GM12878 (cell line): ENCODE measurements around the gene RREB1. TPM values are rescaled to one million over a fixed set of nuclear protein-coding genes. Genes with fewer than 3 reads are reported as not detected.
"Not testable (repeated sequence)": the region's sequence is repeated elsewhere in the genome, so short reads cannot be mapped to it uniquely, and the experiment has no call there.

Experiments used
- ATAC-seq: fragments of 200-7000 bp; cut with Tn5 transposase; 3 replicates; pipeline ENCODE4 v1.9.1; 2020; ENCODE audit warnings: mild to moderate bottlenecking, moderate library complexity
- BruUV-seq: library from RNA; stranded (reverse); fragments of 400-500 nt; replicated peaks from 2 replicates; lab custom pipeline; 2021; lab: Mats Ljungman, UMichigan
- CTCF ChIA-PET: fragments of 300-600 bp; sonication (Branson Sonifier 250); formaldehyde crosslinking; extraction: SDS; loops from one replicate; lab custom pipeline; 2021; ENCODE audit warnings: inconsistent platforms; lab: Yijun Ruan, JAX
- POLR2A ChIA-PET: fragments of 350-600 bp; formaldehyde crosslinking; extraction: SDS; loops from one replicate; lab custom pipeline; 2021; ENCODE audit warnings: inconsistent platforms; lab: Charles Lee
- RAD21 ChIA-PET: fragments of 300-600 bp; sonication (Branson Sonifier 250); formaldehyde crosslinking; loops from one replicate; lab custom pipeline; 2023; ENCODE audit warnings: antibody characterized with exemption; ENCODE audit not compliant: unreplicated experiment; lab: Charles Lee
- SMC1A ChIA-PET: fragments of 300-600 bp; sonication (Branson Sonifier 250); formaldehyde crosslinking; loops from one replicate; lab custom pipeline; 2023; ENCODE audit not compliant: unreplicated experiment, uncharacterized antibody; lab: Charles Lee
- DNase-seq: peaks from one replicate; pipeline ENCODE4 v3.0.0-alpha.2; 2011; ENCODE audit warnings: low read depth, low spot score
- FAIRE-seq: peaks from 3 replicates; lab custom pipeline; 2011; peaks lifted over from hg19 to GRCh38; lab: Jason Lieb, UNC
- H2AFZ ChIP-seq: 2 replicates; pipeline ENCODE4 v1.6.0; 2011; ENCODE audit warnings: low read depth, low read length, control low read depth; ENCODE audit not compliant: control insufficient read depth
- H3K27ac ChIP-seq: 2 replicates; pipeline ENCODE4 v1.5.1; 2011; ENCODE audit warnings: control low read depth; ENCODE audit not compliant: control insufficient read depth, insufficient read depth
- H3K27me3 ChIP-seq, 2 experiments: replicated peaks in 1 of 2; 2 replicates each; pipeline versions ENCODE4 v1.6.0 to v1.6.1; 2011; ENCODE audit warnings: low read length in 1 of 2; ENCODE audit not compliant: control insufficient read depth in 2 of 2, insufficient read depth in 2 of 2
- H3K36me3 ChIP-seq, 2 experiments: 2 replicates each; pipeline ENCODE4 v1.5.1; 2011; ENCODE audit warnings: low read length in 1 of 2; ENCODE audit not compliant: control insufficient read depth in 2 of 2, insufficient read depth in 2 of 2
- H3K4me1 ChIP-seq: 2 replicates; pipeline ENCODE4 v1.6.1; 2011; ENCODE audit warnings: mild to moderate bottlenecking, low read length, moderate library complexity, mixed read lengths; ENCODE audit not compliant: control insufficient read depth, insufficient read depth
- H3K4me2 ChIP-seq: 2 replicates; pipeline ENCODE4 v1.6.0; 2011; ENCODE audit warnings: control low read depth; ENCODE audit not compliant: control insufficient read depth, insufficient read depth
- H3K4me3 ChIP-seq: fragments of 200-600 bp; sonication (generic); 2 replicates; pipeline ENCODE4 v1.5.1; 2016
- H3K79me2 ChIP-seq: 2 replicates; pipeline ENCODE4 v1.6.0; 2011; ENCODE audit warnings: low read length; ENCODE audit not compliant: control insufficient read depth, insufficient read depth
- H3K9ac ChIP-seq: 2 replicates; pipeline ENCODE4 v1.8.0; 2011; ENCODE audit warnings: low read length, control low read depth, mixed read lengths; ENCODE audit not compliant: control insufficient read depth, insufficient read depth
- H3K9me3 ChIP-seq: replicated peaks from 3 replicates; pipeline ENCODE4 v1.5.1; 2011; ENCODE audit warnings: mild to moderate bottlenecking, low read length; ENCODE audit not compliant: control insufficient read depth, insufficient read depth
- H4K20me1 ChIP-seq: 2 replicates; pipeline ENCODE4 v1.6.0; 2011; ENCODE audit not compliant: control insufficient read depth, insufficient read depth
- CBX5 ChIP-seq: sonication (generic); IDR thresholded peaks from 2 replicates; pipeline ENCODE4 v1.6.1; 2016; ENCODE audit warnings: low read depth, moderate library complexity, mild to moderate bottlenecking, inconsistent platforms
- IKZF1 ChIP-seq: fragments of 450-650 bp; conservative IDR thresholded peaks from 2 replicates; pipeline ENCODE4 v1.6.1; 2017; ENCODE audit warnings: antibody characterized with exemption, mild to moderate bottlenecking
- JUND ChIP-seq: IDR thresholded peaks from 2 replicates; pipeline ENCODE4 v1.6.1; 2012; ENCODE audit warnings: low read depth, mild to moderate bottlenecking, low read length, improper control_type of control experiment, moderate library complexity
- RELA ChIP-seq: fragments of 450-650 bp; IDR thresholded peaks from 2 replicates; pipeline ENCODE4 v1.8.0; 2014; ENCODE audit warnings: borderline replicate concordance; ENCODE audit not compliant: partially characterized antibody
- SREBF1 ChIP-seq: IDR thresholded peaks from 2 replicates; pipeline ENCODE4 v1.6.1; 2012; ENCODE audit warnings: mild to moderate bottlenecking, low read length
- TBL1XR1 ChIP-seq: IDR thresholded peaks from 2 replicates; pipeline ENCODE4 v1.6.1; 2012; ENCODE audit warnings: low read depth, low read length, improper control_type of control experiment
- WGBS: methylation state at CpG from one replicate; pipeline ENCODE4 v1.1.6; 2016; ENCODE audit warnings: low lambda C conversion rate; ENCODE audit not compliant: insufficient replicate concordance, insufficient coverage; ENCODE audit errors: missing lambda C conversion rate; 5-methylcytosine and 5-hydroxymethylcytosine counted together
- in situ Hi-C: fragments of 300-500 bp; cut with MboI; formaldehyde crosslinking; loops from 9 replicates; pipeline ENCODE4 v1.14.3; 2018; ENCODE audit warnings: mixed read lengths
- intact Hi-C: fragments of 100-400 bp; cut with micrococcal nuclease; formaldehyde crosslinking; loops from one replicate; pipeline ENCODE4 v1.14.2; 2022; ENCODE audit not compliant: unreplicated experiment
- polyA plus RNA-seq, 11 experiments: library from polyadenylated mRNA; depleted of rRNA in 4 of 11; unstranded in 6 of 11; stranded (reverse) in 5 of 11; fragments of >200 nt; fragmentation: Nextera tagmentation in 4 of 11; fragmentation: Illumina TruSeq in 1 of 11; extraction: Ambion mirVana in 4 of 11; extraction: Trizol in 1 of 11; gene quantifications; 1 replicate in 1 of 11; 2 replicates in 10 of 11; pipeline versions ENCODE4 v1.2.1 to v1.2.3, GENCODE V29; 2011 to 2016; ENCODE audit warnings: inconsistent platforms in 2 of 11, missing spikeins in 2 of 11, low read depth in 1 of 11
- total RNA-seq, 4 experiments: library from RNA; depleted of rRNA in 3 of 4; stranded (reverse); fragments of >200 nt in 3 of 4; fragmentation: Illumina TruSeq in 1 of 4; extraction: Trizol in 1 of 4; gene quantifications; 2 replicates each; pipeline versions ENCODE4 v1.2.1 to v1.2.3, GENCODE V29; 2013 to 2021
- TF ChIP-seq, protein P1 (sequence below): fragments of 450-650 bp; IDR thresholded peaks from 2 replicates; pipeline ENCODE4 v1.6.1; 2018; ENCODE audit warnings: mild to moderate bottlenecking, low read depth, moderate library complexity; ENCODE audit not compliant: partially characterized antibody
- TF ChIP-seq, protein P2 (sequence below): fragments of 450-650 bp; IDR thresholded peaks from 2 replicates; pipeline ENCODE4 v1.6.1; 2017; ENCODE audit warnings: low read depth, mild to moderate bottlenecking, moderate library complexity
- TF ChIP-seq, protein P3 (sequence below): fragments of 450-650 bp; formaldehyde crosslinking; IDR thresholded peaks from 2 replicates; pipeline ENCODE4 v1.4.0; 2020; ENCODE audit warnings: mild to moderate bottlenecking, moderate library complexity

The RREB1 gene
- total and polyA plus RNA-seq, 10 of the 15 experiments (the other 5 are each of a cell fraction or from before 2014, with no cell fraction given) = 1.9 to 30.3 (median 8.6) TPM

DNA sequence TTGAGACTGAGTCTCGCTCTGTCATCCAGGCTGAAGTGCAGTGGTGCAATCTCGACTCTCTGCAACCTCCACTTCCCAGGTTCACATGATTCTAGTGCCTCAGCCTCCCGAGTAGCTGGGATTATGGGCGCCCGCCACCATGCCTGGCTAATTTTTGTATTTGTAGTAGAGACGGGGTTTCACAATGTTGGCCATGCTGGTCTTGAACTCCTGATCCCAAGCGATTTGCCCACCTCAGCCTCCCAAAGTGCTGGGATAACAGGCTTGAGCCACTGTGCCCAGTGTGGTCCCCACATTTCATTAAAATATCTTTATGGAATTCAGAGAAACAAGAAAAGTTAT is 157.6 kb downstream of the RREB1 start:
- intact Hi-C loops, H3K4me1 ChIP-seq, BruUV-seq, FAIRE-seq, H3K27ac ChIP-seq, RAD21 ChIA-PET, H3K9ac ChIP-seq, ATAC-seq, H4K20me1 ChIP-seq, DNase-seq, H2AFZ ChIP-seq, H3K9me3 ChIP-seq, H3K4me2 ChIP-seq, H3K27me3 ChIP-seq, SMC1A ChIA-PET, H3K4me3 ChIP-seq, in situ Hi-C loops, POLR2A ChIA-PET, H3K79me2 ChIP-seq, H3K36me3 ChIP-seq: not testable (repeated sequence)
- WGBS = 53% methylated on average over 7 of the region's 7 CpGs
- CTCF ChIA-PET = interaction anchor here (1.5 to 1.8 kb wide), 3 partner anchors 10 to 541 kb away, joined by 3 to 11 read pairs (median 5); no protein-coding TSS in a partner anchor

DNA sequence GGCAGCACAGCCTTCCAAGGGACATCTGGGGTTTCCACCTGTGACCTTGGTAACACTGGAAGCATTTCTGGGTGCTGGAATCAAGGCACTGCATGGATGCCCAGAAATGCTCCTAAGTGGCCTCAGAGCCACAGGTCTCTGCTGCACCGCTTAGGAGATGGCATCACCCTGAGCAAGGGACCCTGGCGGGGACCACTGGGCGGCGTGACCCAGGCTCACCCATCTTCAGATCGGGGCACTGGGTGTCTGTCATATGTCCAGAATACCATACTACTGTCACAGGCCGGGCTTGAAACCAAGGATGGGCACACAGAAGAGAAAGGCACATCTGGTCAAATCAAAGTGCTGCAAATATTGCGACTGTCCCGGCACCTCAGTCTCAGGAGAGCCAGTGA is 159.3 kb downstream of the RREB1 start:
- Histone ChIP-seq H3K4me3 (no peak overlapping the region), H3K36me3 (no peaks in the 10 kb centered on the region), H3K9ac (no peak overlapping the region), H3K4me1 (no peaks in the 10 kb centered on the region), H2AFZ (no peak overlapping the region), H3K27me3 (no peaks in the 10 kb centered on the region), H3K4me2 (no peak overlapping the region), H3K79me2 (no peaks in the 10 kb centered on the region), H4K20me1 (no peaks in the 10 kb centered on the region), H3K27ac (no peak overlapping the region), H3K9me3 (no peaks in the 10 kb centered on the region; the same call in 1 of the 3 replicates)
- intact Hi-C loops (no loop called here), in situ Hi-C loops (no loop called here)
- DNase-seq (no peak), ATAC-seq (no peak), FAIRE-seq (no peak)
- WGBS = 73% methylated on average over 8 of the region's 8 CpGs
- TF ChIP-seq SREBF1 (no peak), IKZF1 (no peak), TBL1XR1 (no peak), RELA (no peak), JUND (no peak), CBX5 (no peak)
- TF ChIP-seq, protein P1, sequence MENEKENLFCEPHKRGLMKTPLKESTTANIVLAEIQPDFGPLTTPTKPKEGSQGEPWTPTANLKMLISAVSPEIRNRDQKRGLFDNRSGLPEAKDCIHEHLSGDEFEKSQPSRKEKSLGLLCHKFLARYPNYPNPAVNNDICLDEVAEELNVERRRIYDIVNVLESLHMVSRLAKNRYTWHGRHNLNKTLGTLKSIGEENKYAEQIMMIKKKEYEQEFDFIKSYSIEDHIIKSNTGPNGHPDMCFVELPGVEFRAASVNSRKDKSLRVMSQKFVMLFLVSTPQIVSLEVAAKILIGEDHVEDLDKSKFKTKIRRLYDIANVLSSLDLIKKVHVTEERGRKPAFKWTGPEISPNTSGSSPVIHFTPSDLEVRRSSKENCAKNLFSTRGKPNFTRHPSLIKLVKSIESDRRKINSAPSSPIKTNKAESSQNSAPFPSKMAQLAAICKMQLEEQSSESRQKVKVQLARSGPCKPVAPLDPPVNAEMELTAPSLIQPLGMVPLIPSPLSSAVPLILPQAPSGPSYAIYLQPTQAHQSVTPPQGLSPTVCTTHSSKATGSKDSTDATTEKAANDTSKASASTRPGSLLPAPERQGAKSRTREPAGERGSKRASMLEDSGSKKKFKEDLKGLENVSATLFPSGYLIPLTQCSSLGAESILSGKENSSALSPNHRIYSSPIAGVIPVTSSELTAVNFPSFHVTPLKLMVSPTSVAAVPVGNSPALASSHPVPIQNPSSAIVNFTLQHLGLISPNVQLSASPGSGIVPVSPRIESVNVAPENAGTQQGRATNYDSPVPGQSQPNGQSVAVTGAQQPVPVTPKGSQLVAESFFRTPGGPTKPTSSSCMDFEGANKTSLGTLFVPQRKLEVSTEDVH = no peak
- TF ChIP-seq, protein P2, sequence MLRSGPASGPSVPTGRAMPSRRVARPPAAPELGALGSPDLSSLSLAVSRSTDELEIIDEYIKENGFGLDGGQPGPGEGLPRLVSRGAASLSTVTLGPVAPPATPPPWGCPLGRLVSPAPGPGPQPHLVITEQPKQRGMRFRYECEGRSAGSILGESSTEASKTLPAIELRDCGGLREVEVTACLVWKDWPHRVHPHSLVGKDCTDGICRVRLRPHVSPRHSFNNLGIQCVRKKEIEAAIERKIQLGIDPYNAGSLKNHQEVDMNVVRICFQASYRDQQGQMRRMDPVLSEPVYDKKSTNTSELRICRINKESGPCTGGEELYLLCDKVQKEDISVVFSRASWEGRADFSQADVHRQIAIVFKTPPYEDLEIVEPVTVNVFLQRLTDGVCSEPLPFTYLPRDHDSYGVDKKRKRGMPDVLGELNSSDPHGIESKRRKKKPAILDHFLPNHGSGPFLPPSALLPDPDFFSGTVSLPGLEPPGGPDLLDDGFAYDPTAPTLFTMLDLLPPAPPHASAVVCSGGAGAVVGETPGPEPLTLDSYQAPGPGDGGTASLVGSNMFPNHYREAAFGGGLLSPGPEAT = no peak
- TF ChIP-seq, protein P3, sequence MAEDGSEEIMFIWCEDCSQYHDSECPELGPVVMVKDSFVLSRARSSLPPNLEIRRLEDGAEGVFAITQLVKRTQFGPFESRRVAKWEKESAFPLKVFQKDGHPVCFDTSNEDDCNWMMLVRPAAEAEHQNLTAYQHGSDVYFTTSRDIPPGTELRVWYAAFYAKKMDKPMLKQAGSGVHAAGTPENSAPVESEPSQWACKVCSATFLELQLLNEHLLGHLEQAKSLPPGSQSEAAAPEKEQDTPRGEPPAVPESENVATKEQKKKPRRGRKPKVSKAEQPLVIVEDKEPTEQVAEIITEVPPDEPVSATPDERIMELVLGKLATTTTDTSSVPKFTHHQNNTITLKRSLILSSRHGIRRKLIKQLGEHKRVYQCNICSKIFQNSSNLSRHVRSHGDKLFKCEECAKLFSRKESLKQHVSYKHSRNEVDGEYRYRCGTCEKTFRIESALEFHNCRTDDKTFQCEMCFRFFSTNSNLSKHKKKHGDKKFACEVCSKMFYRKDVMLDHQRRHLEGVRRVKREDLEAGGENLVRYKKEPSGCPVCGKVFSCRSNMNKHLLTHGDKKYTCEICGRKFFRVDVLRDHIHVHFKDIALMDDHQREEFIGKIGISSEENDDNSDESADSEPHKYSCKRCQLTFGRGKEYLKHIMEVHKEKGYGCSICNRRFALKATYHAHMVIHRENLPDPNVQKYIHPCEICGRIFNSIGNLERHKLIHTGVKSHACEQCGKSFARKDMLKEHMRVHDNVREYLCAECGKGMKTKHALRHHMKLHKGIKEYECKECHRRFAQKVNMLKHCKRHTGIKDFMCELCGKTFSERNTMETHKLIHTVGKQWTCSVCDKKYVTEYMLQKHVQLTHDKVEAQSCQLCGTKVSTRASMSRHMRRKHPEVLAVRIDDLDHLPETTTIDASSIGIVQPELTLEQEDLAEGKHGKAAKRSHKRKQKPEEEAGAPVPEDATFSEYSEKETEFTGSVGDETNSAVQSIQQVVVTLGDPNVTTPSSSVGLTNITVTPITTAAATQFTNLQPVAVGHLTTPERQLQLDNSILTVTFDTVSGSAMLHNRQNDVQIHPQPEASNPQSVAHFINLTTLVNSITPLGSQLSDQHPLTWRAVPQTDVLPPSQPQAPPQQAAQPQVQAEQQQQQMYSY (CRISPR knock-in tag) = no peak
- ChIA-PET CTCF (interaction anchor here (1.8 kb wide), 1 partner anchor 8 kb away, joined by 11 read pairs; no protein-coding TSS in a partner anchor), SMC1A (no interaction called here), RAD21 (interaction anchor here (0.6 kb wide), 1 partner anchor 52 kb away, joined by 3 read pairs; no protein-coding TSS in a partner anchor), POLR2A (no interaction called here)
- BruUV-seq = no TSS peak
